HEK293 (cell line): ENCODE data around the gene FAM174B.

Experiments used
- CTCF ChIA-PET: fragments of 350-600 bp; formaldehyde crosslinking; extraction: SDS; loops from one replicate; lab custom pipeline; 2021; ENCODE audit warnings: antibody characterized with exemption; lab: Yijun Ruan, JAX
- POLR2A ChIA-PET: fragments of 300-600 bp; formaldehyde crosslinking; extraction: SDS; loops from one replicate; lab custom pipeline; 2020; ENCODE audit warnings: antibody characterized with exemption, inconsistent platforms; lab: Yijun Ruan, JAX
- H3K27ac ChIP-seq: fragments of 200-500 bp; sonication (Bioruptor generic); 2 replicates; pipeline ENCODE4 v1.5.1; 2014; ENCODE audit warnings: low read depth, low read length, control low read depth, inconsistent platforms; ENCODE audit errors: extremely low read depth
- H3K36me3 ChIP-seq, 2 experiments: fragments of 200-500 bp in 1 of 2; sonication (Bioruptor generic) in 1 of 2; 1 replicate in 1 of 2; 2 replicates in 1 of 2; pipeline ENCODE4 v1.5.1; 2014 to 2017; ENCODE audit warnings: inconsistent platforms in 2 of 2, low read length in 2 of 2; ENCODE audit not compliant: control insufficient read depth in 2 of 2, insufficient read depth in 1 of 2
- H3K4me1 ChIP-seq: fragments of 200-500 bp; sonication (Bioruptor generic); 2 replicates; pipeline ENCODE4 v1.5.1; 2014; ENCODE audit warnings: mild to moderate bottlenecking, low read length, inconsistent platforms; ENCODE audit not compliant: control insufficient read depth, insufficient read depth
- H3K4me3 ChIP-seq: 2 replicates; pipeline ENCODE4 v1.5.1; 2011; ENCODE audit warnings: low read depth, mild to moderate bottlenecking, control low read depth, low read length, moderate library complexity
- H3K9me3 ChIP-seq: fragments of 200-500 bp; sonication (Bioruptor generic); 2 replicates; pipeline ENCODE4 v1.5.1; 2014; ENCODE audit warnings: low read depth, low read length, inconsistent platforms; ENCODE audit not compliant: control insufficient read depth, insufficient read depth
- GLI4 ChIP-seq: fragments of 450-650 bp; formaldehyde crosslinking; IDR thresholded peaks from 2 replicates; pipeline ENCODE4 v1.5.1; 2016; ENCODE audit warnings: missing biosample characterization, missing genetic modification characterization
- HIC1 ChIP-seq: fragments of 450-650 bp; formaldehyde crosslinking; IDR thresholded peaks from 2 replicates; pipeline ENCODE4 v1.5.1; 2016; ENCODE audit warnings: missing biosample characterization, missing genetic modification characterization
- KLF7 ChIP-seq: fragments of 450-650 bp; formaldehyde crosslinking; IDR thresholded peaks from 2 replicates; pipeline ENCODE4 v1.5.1; 2016; ENCODE audit warnings: missing biosample characterization, missing genetic modification characterization, borderline replicate concordance
- ZBTB1 ChIP-seq: fragments of 450-650 bp; formaldehyde crosslinking; IDR thresholded peaks from 2 replicates; pipeline ENCODE4 v1.5.1; 2016; ENCODE audit warnings: missing biosample characterization, missing genetic modification characterization
- ZBTB11 ChIP-seq: fragments of 450-650 bp; formaldehyde crosslinking; conservative IDR thresholded peaks from 2 replicates; pipeline ENCODE4 v1.5.1; 2016; ENCODE audit warnings: low read depth, missing biosample characterization, missing genetic modification characterization
- ZBTB21 ChIP-seq: fragments of 450-650 bp; formaldehyde crosslinking; IDR thresholded peaks from 2 replicates; pipeline ENCODE4 v1.5.1; 2017; ENCODE audit warnings: missing biosample characterization, missing genetic modification characterization
- ZBTB7A ChIP-seq: fragments of 450-650 bp; formaldehyde crosslinking; IDR thresholded peaks from 2 replicates; pipeline ENCODE4 v1.5.1; 2016; ENCODE audit warnings: low read depth, missing biosample characterization, missing genetic modification characterization
- ZNF10 ChIP-seq: fragments of 450-650 bp; formaldehyde crosslinking; IDR thresholded peaks from 2 replicates; pipeline ENCODE4 v1.5.1; 2017; ENCODE audit warnings: missing biosample characterization, missing genetic modification characterization
- ZNF121 ChIP-seq: fragments of 450-650 bp; formaldehyde crosslinking; IDR thresholded peaks from 2 replicates; pipeline ENCODE4 v1.5.1; 2016; ENCODE audit warnings: missing biosample characterization, missing genetic modification characterization
- ZNF157 ChIP-seq: fragments of 450-650 bp; formaldehyde crosslinking; IDR thresholded peaks from 2 replicates; pipeline ENCODE4 v1.5.1; 2016; ENCODE audit warnings: missing biosample characterization, missing genetic modification characterization
- ZNF18 ChIP-seq: fragments of 450-650 bp; formaldehyde crosslinking; IDR thresholded peaks from 2 replicates; pipeline ENCODE4 v1.5.1; 2016; ENCODE audit warnings: missing biosample characterization, missing genetic modification characterization
- ZNF223 ChIP-seq: fragments of 450-650 bp; formaldehyde crosslinking; IDR thresholded peaks from 2 replicates; pipeline ENCODE4 v1.5.1; 2016; ENCODE audit warnings: missing biosample characterization, missing genetic modification characterization
- ZNF391 ChIP-seq: fragments of 450-650 bp; formaldehyde crosslinking; IDR thresholded peaks from 2 replicates; pipeline ENCODE4 v1.5.1; 2016; ENCODE audit warnings: low read depth, missing biosample characterization, missing genetic modification characterization, borderline replicate concordance
- ZNF548 ChIP-seq: fragments of 450-650 bp; formaldehyde crosslinking; IDR thresholded peaks from 2 replicates; pipeline ENCODE4 v1.5.1; 2016; ENCODE audit warnings: missing biosample characterization, missing genetic modification characterization
- ZNF596 ChIP-seq: fragments of 450-650 bp; IDR thresholded peaks from 2 replicates; pipeline ENCODE4 v1.5.0; 2018; ENCODE audit warnings: missing biosample characterization, mild to moderate bottlenecking, missing genetic modification characterization, moderate library complexity
- ZNF624 ChIP-seq: fragments of 450-650 bp; formaldehyde crosslinking; IDR thresholded peaks from 2 replicates; pipeline ENCODE4 v1.5.1; 2017; ENCODE audit warnings: missing biosample characterization, missing genetic modification characterization
- ZNF660 ChIP-seq: fragments of 450-650 bp; IDR thresholded peaks from 2 replicates; pipeline ENCODE4 v1.5.1; 2018; ENCODE audit warnings: missing biosample characterization, mild to moderate bottlenecking, missing genetic modification characterization
- ZNF670 ChIP-seq: fragments of 450-650 bp; formaldehyde crosslinking; IDR thresholded peaks from 2 replicates; pipeline ENCODE4 v1.5.1; 2016; ENCODE audit warnings: missing biosample characterization, missing genetic modification characterization, low read depth
- ZNF768 ChIP-seq: fragments of 450-650 bp; formaldehyde crosslinking; IDR thresholded peaks from 2 replicates; pipeline ENCODE4 v1.5.1; 2018; ENCODE audit warnings: missing biosample characterization, mild to moderate bottlenecking, missing genetic modification characterization
- ZNF837 ChIP-seq: fragments of 450-650 bp; formaldehyde crosslinking; IDR thresholded peaks from 2 replicates; pipeline ENCODE4 v1.5.1; 2016; ENCODE audit warnings: missing biosample characterization, missing genetic modification characterization
- TF ChIP-seq, protein P1 (sequence below): sonication (generic); formaldehyde crosslinking; IDR thresholded peaks from 2 replicates; pipeline ENCODE4 v1.8.1; 2022; ENCODE audit warnings: mild to moderate bottlenecking, moderate library complexity, missing genetic modification reagents

Gene FAM174B

DNA sequence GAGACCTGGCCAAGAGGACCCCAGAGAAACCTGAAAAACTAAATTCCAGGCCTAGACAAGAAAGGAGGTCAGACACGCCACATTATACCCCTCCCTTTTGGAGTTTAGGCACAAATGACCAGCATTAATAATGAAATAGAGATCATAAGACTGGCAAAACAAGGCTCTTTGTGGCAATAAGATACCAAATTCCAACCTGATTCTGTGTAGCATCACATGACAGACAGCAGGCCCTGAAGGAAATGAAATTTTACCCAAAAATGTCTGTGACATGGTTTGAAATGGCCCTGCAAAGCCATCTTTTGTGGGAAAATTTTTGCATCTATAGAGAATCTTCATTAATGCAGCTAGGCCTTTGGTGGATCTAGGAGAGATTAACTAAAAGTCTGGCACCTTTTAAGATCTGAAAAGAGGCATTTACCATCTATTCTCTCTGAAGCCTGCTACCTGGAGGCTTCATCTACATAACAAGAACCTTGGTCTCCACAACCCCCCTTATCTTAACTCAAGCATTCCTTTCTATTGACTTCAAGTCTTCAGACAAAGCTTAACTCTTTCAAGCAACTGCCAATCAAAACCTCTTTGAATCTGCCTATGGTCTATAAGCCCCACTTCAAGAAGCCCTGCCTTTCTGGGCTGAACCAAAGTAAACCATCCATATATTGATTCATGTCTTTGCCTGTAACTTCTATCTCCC is 8.0 kb downstream of the FAM174B start:
- H3K27ac ChIP-seq, result no peak overlapping the region
- ChIA-PET POLR2A (no interaction called here), CTCF (no interaction called here)
- H3K4me3 ChIP-seq, result no peak overlapping the region
- H3K9me3 ChIP-seq, result no peaks in the 10 kb centered on the region
- TF ChIP-seq ZNF548 (tag by site-specific recombination), result no peak
- TF ChIP-seq ZNF596 (tag by site-specific recombination), result no peak
- no peak for TF ChIP-seq ZNF391 (tag by site-specific recombination)
- no peak for TF ChIP-seq ZNF18 (tag by site-specific recombination)
- TF ChIP-seq ZNF670 (tag by site-specific recombination), result no peak
- no peak for TF ChIP-seq ZBTB21 (tag by site-specific recombination)
- no peak for TF ChIP-seq ZBTB1 (tag by site-specific recombination)
- TF ChIP-seq ZNF768 (tag by site-specific recombination), result no peak
- TF ChIP-seq KLF7 (tag by site-specific recombination), result no peak
- TF ChIP-seq, protein P1, sequence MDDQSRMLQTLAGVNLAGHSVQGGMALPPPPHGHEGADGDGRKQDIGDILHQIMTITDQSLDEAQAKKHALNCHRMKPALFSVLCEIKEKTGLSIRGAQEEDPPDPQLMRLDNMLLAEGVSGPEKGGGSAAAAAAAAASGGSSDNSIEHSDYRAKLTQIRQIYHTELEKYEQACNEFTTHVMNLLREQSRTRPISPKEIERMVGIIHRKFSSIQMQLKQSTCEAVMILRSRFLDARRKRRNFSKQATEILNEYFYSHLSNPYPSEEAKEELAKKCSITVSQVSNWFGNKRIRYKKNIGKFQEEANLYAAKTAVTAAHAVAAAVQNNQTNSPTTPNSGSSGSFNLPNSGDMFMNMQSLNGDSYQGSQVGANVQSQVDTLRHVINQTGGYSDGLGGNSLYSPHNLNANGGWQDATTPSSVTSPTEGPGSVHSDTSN (CRISPR knock-in tag), result no peak
- no peak for TF ChIP-seq HIC1 (tag by site-specific recombination)
- TF ChIP-seq ZNF121 (tag by site-specific recombination), result no peak
- no peak for TF ChIP-seq ZNF624 (tag by site-specific recombination)
- TF ChIP-seq ZBTB7A (tag by site-specific recombination), result no peak
- peaks cover 0 to 10% of the 10 kb centered on the region in 2 experiments; a peak in 1 of 3 replicates for H3K36me3 ChIP-seq
- H3K4me1 ChIP-seq, result peaks cover 20% of the 10 kb centered on the region

DNA sequence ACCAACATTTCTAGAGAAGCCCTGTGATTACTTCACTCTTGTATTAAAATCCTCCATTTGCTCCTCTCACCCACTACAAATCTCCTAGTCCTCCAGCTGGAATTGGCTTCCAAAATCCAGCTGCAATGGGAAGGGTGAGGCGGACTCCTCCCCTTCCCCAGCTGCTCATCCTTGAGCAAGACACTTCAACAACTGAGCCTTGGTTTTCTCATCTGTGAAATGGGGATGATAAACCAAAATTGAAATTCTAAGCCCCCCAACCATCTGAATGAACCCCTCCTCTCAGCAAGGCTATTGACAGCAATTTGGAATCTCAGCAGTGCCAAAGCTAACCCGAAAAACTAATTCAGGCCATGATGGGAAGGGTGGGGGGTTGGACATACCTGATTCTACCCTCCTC is 9.4 kb downstream of the FAM174B start:
- no peaks in the 10 kb centered on the region; the same call in 1 of the 2 replicates for H3K9me3 ChIP-seq
- POLR2A ChIA-PET, result no interaction called here
- no peak for TF ChIP-seq ZBTB11 (tag by site-specific recombination)
- TF ChIP-seq ZNF157 (tag by site-specific recombination), result no peak
- no peak for TF ChIP-seq ZNF223 (tag by site-specific recombination)
- TF ChIP-seq GLI4 (tag by site-specific recombination), result no peak
- TF ChIP-seq ZBTB7A (tag by site-specific recombination), result no peak
- no peak for TF ChIP-seq ZNF660 (tag by site-specific recombination)
- TF ChIP-seq ZNF10 (tag by site-specific recombination), result no peak
- TF ChIP-seq ZNF837 (tag by site-specific recombination), result no peak
- no peak for TF ChIP-seq ZNF768 (tag by site-specific recombination)
- TF ChIP-seq, all 188 proteins: peak for 0
- CTCF ChIA-PET, result interaction anchor here (0.6 to 0.7 kb wide), 2 partner anchors 17 to 1217 kb away, joined by 3 to 9 read pairs; no protein-coding TSS in a partner anchor
- Histone ChIP-seq H3K4me1 (peaks cover 20% of the 10 kb centered on the region), H3K27ac (no peak overlapping the region), H3K4me3 (no peak overlapping the region), H3K36me3 (peaks cover 0 to 3% of the 10 kb centered on the region in 2 experiments; a peak in 1 of 3 replicates)
